Lower lobe of right lung (tissue), 2 donors: ENCODE measurements around the gene LRP1B. TPM values are rescaled to one million over a fixed set of nuclear protein-coding genes. Genes with fewer than 3 reads are reported as not detected.
"Not testable (repeated sequence)": the region's sequence is repeated elsewhere in the genome, so short reads cannot be mapped to it uniquely, and the experiment has no call there.

ENCODE experiments used
- ATAC-seq, 2 donors: fragments of 200-7000 bp; cut with Tn5 transposase; one replicate each; pipeline ENCODE4 v1.9.1; 2020 to 2022; ENCODE audit warnings: mild to moderate bottlenecking in 2 of 2, moderate library complexity in 2 of 2
- DNase-seq: peaks from one replicate; pipeline ENCODE4 v3.0.0-alpha.2; 2020
- H3K27ac ChIP-seq: fragments of 200-600 bp; one replicate; pipeline ENCODE4 v1.8.0; 2022
- H3K27me3 ChIP-seq: fragments of 200-600 bp; one replicate; pipeline ENCODE4 v1.8.0; 2022; ENCODE audit warnings: low read depth
- H3K36me3 ChIP-seq: fragments of 200-600 bp; one replicate; pipeline ENCODE4 v1.8.0; 2022; ENCODE audit warnings: mild to moderate bottlenecking
- H3K4me1 ChIP-seq: fragments of 200-600 bp; one replicate; pipeline ENCODE4 v1.8.0; 2022
- H3K4me3 ChIP-seq: fragments of 200-600 bp; one replicate; pipeline ENCODE4 v1.8.0; 2022; ENCODE audit warnings: mild to moderate bottlenecking
- H3K9me3 ChIP-seq: fragments of 200-600 bp; one replicate; pipeline ENCODE4 v1.8.0; 2022
- intact Hi-C: fragments of 100-400 bp; cut with DNase I; formaldehyde crosslinking; loops from one replicate; pipeline ENCODE4 v1.11.0; 2022
- total RNA-seq: library from RNA; stranded (reverse); fragmentation: NEBNext Ultra II Directional; extraction: Animal tissue kit (Norgen Biotek cat#: 25700); gene quantifications from one replicate; pipeline ENCODE4 v1.2.1, GENCODE V29; 2021
- TF ChIP-seq, protein P1 (sequence below): fragments of 200-600 bp; IDR thresholded peaks from one replicate; pipeline ENCODE4 v1.8.0; 2022; ENCODE audit warnings: antibody characterized with exemption, mild to moderate bottlenecking
- donor health status: DM: no; HTN: yes; CAD: no; lungs with severe emphysema.

Gene LRP1B
- total RNA-seq, 1 donor from 2014 or later, result 0.09 TPM

DNA sequence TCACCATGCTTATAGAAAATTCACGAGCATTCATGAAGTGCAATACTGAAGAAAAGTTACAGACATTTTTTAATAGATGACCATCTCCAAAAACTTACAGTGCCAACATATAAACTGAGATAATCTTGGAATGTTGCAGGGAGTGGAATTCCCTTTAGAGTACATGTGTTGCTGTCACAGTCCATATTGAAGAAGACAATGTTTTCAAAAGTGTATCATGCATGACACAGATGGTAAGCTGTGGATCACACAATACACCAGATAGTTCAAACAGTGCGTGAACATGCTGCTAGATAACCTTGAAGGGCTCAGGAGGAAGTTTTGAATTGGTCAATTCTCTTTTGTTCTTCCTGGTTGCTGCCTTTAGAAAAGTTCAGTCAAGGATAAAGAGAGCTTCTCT, 1706.3 kb downstream of the LRP1B start:
- H3K36me3 ChIP-seq, result no peaks in the 10 kb centered on the region
- intact Hi-C loops, result no loop called here
- TF ChIP-seq, protein P1, sequence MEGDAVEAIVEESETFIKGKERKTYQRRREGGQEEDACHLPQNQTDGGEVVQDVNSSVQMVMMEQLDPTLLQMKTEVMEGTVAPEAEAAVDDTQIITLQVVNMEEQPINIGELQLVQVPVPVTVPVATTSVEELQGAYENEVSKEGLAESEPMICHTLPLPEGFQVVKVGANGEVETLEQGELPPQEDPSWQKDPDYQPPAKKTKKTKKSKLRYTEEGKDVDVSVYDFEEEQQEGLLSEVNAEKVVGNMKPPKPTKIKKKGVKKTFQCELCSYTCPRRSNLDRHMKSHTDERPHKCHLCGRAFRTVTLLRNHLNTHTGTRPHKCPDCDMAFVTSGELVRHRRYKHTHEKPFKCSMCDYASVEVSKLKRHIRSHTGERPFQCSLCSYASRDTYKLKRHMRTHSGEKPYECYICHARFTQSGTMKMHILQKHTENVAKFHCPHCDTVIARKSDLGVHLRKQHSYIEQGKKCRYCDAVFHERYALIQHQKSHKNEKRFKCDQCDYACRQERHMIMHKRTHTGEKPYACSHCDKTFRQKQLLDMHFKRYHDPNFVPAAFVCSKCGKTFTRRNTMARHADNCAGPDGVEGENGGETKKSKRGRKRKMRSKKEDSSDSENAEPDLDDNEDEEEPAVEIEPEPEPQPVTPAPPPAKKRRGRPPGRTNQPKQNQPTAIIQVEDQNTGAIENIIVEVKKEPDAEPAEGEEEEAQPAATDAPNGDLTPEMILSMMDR, result no peak
- no peaks in the 10 kb centered on the region for H3K9me3 ChIP-seq
- H3K27ac ChIP-seq, result no peak overlapping the region
- no peak for ATAC-seq
- H3K4me3 ChIP-seq, result no peak overlapping the region
- no peaks in the 10 kb centered on the region for H3K4me1 ChIP-seq
- no peaks in the 10 kb centered on the region for H3K27me3 ChIP-seq
- DNase-seq, result no peak

DNA sequence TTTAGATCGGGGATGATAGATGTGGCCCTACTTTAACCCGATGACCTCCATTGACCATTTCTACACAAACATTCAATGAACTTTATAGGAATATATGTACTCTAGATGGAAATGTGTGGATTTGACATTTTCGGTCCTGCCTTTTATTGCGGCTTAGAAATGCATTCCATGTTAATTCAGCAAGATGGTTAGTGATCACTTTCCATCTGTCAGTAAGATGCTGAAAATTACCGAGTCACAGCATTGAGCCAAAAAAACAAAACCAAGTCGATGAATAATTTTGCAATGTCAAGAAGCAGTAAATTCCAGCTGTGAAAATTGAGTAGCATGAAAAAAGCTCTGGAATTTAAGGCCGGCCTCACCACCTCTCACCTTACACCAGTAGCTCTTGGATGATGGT, 1708.1 kb downstream of the LRP1B start:
- Histone ChIP-seq H3K9me3 (no peaks in the 10 kb centered on the region), H3K27ac (no peak overlapping the region), H3K4me3 (no peak overlapping the region), H3K36me3 (no peaks in the 10 kb centered on the region), H3K4me1 (no peaks in the 10 kb centered on the region), H3K27me3 (no peaks in the 10 kb centered on the region)
- ATAC-seq (no peak), DNase-seq (no peak)
- intact Hi-C loops, result no loop called here
- TF ChIP-seq, protein P1, result no peak

DNA sequence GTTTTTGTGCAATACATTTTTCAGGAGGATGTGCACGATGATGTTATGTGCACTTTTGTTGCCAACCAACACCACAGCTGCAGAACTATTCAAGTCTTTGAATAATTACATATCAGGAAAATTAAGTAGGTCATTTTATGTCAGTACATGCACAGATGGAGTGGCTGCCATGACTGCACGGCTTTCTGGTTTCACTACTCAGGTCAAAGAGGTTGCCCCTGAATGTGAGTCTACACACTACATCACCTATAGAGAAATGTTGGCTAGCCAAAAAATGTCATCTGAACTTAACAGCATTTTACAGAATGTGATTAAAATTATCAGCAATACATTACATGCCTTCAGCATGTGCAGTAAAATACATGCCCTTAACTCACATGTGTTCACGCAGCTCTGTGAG, 1713.3 kb downstream of the LRP1B start:
- intact Hi-C loops, result no loop called here
- H3K4me3 ChIP-seq, result no peak overlapping the region
- TF ChIP-seq, protein P1, result no peak
- H3K27me3 ChIP-seq, result no peaks in the 10 kb centered on the region
- no peaks in the 10 kb centered on the region for H3K4me1 ChIP-seq
- H3K36me3 ChIP-seq, result no peaks in the 10 kb centered on the region
- H3K9me3 ChIP-seq, result no peaks in the 10 kb centered on the region
- no peak overlapping the region for H3K27ac ChIP-seq
- no peak for DNase-seq
- no peak for ATAC-seq

DNA sequence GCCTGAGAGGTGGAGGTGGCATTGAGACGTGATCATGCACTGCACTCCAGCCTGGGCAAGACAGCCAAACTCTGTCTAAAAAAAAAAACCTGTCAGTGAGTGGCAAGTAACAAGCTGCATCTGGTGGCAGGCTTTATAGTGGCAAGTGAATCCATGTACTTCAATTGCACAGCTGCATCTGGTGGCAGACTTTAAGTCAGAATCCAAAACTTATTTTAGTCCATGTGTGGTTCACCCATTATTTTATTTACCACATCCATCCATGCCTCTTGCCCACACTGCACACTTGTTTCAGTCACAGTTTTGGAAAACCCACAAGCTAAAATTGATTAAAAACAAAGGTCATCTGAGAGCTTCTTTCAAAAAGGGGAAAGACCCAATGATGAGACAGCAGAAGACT, 1714.2 kb downstream of the LRP1B start:
- Histone ChIP-seq H3K4me3 (no peak overlapping the region), H3K36me3 (no peaks in the 10 kb centered on the region), H3K27me3 (no peaks in the 10 kb centered on the region), H3K4me1 (no peaks in the 10 kb centered on the region), H3K27ac (no peak overlapping the region), H3K9me3 (no peaks in the 10 kb centered on the region)
- intact Hi-C loops, result no loop called here
- TF ChIP-seq, protein P1, result no peak
- ATAC-seq, result no peak
- no peak for DNase-seq

DNA sequence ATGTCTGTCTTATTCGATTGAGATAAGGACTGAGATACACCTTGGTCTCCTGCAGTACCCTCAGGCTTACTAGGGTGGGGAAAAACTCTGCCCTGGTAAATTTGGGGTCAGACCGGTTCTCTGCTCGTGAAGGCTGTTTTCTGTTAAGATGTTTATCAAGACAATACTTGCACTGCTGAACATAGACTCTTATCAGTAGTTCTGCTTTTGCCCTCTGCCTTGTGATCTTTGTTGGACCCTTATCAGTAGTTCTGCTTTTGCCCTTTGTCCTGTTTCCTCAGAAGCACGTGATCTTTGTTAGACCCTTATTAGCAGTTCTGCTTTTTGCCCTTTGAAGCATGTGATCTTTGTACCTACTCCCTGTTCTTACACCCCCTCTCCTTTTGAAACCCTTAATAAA, 1715.8 kb downstream of the LRP1B start:
- H3K27ac ChIP-seq, H3K36me3 ChIP-seq, intact Hi-C loops, ATAC-seq, DNase-seq, H3K4me3 ChIP-seq, H3K4me1 ChIP-seq, H3K27me3 ChIP-seq, H3K9me3 ChIP-seq: not testable (repeated sequence)

DNA sequence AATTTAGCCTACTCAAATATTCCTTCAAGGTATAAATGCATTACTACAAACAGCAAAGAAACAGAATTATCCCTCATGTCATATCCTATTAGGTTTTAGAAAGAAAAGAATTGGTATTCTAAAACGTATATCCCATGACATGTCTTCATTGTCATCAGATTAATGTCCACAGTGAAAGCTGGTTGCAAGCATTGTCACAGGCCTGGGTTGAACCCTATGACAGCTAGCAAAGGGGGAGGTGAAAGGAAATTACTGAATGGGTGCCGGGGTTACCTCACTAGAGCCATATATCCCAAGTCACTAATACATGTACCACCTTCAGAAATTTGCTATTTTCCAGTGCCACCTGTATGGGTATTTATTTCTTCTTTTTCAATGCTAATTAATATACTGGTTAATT, 1720.1 kb downstream of the LRP1B start:
- no peak overlapping the region for H3K4me3 ChIP-seq
- DNase-seq, result no peak

More for the DNA sequence above, 1720.1 kb downstream of the LRP1B start:
- H3K27ac ChIP-seq, result no peak overlapping the region
- intact Hi-C loops, result no loop called here
- no peaks in the 10 kb centered on the region for H3K36me3 ChIP-seq
- TF ChIP-seq, protein P1, result no peak
- H3K9me3 ChIP-seq, result peaks cover 5% of the 10 kb centered on the region
- no peaks in the 10 kb centered on the region for H3K27me3 ChIP-seq
- no peak for ATAC-seq
- no peaks in the 10 kb centered on the region for H3K4me1 ChIP-seq
